ENCODE data around the gene CTSZ.
"Not testable (repeated sequence)": the region's sequence is repeated elsewhere in the genome, so short reads cannot be mapped to it uniquely, and the experiment has no call there.

Gene CTSZ

DNA sequence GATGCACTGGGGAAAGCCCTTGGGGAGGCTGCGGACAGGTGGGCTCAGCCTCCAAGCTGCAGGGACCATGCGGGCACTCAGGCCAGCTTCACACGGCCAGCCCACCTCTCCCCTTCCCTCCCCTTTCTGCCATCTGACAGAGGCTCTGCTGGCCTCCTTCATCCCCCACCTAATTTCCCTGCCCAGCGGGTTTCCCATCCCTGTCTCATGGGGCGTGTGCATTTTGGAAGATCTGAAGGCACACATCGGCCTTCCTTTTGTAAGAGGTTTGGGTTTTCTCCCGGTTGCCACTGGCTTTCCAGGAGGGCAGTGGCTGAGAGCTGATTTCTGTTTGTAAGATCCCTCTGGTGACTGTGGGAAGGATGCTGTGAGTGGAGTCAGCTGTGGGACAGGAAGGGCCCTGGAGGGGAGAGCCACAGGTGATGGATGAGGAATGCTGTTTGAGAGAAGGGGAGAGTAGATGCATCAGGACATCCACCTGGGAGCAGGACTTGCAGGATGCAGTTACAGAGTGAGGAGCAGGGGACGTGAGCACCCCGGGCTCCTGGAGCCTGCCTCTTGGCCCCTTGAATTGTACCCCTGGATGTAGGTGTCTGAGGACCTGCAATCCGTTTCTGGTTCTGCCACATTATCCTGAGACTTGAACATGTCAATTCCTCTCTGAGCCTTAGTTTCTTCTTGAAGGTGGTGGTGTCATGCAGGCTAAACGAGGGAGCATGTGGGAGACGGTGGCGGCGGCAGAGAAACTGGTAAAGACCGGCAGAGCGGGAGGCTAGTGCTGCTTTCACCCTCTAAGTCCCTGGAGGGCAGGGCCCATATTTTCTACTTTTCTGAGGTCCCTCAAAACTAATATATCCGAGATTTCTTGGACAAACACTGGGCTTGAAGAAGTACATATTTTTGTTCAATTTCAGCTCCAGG is 6.2 kb upstream of the CTSZ start:
- DNase-seq (ENCODE audit: low read depth): no peak

DNA sequence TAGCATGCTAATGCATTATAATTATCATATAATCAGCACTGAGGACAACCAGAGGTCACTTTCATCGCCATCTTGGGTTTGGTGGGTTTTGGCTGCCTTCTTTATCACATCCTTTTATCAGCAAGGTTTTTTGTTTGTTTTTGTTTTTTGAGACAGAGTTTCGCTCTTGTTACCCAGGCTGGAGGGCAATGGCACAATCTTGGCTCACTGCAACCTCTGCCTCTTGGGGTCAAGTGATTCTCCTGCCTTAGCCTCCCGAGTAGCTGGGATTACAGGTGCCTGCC is 4.8 kb upstream of the CTSZ start:
- DNase-seq (ENCODE audit: low read depth): not testable (repeated sequence)

DNA sequence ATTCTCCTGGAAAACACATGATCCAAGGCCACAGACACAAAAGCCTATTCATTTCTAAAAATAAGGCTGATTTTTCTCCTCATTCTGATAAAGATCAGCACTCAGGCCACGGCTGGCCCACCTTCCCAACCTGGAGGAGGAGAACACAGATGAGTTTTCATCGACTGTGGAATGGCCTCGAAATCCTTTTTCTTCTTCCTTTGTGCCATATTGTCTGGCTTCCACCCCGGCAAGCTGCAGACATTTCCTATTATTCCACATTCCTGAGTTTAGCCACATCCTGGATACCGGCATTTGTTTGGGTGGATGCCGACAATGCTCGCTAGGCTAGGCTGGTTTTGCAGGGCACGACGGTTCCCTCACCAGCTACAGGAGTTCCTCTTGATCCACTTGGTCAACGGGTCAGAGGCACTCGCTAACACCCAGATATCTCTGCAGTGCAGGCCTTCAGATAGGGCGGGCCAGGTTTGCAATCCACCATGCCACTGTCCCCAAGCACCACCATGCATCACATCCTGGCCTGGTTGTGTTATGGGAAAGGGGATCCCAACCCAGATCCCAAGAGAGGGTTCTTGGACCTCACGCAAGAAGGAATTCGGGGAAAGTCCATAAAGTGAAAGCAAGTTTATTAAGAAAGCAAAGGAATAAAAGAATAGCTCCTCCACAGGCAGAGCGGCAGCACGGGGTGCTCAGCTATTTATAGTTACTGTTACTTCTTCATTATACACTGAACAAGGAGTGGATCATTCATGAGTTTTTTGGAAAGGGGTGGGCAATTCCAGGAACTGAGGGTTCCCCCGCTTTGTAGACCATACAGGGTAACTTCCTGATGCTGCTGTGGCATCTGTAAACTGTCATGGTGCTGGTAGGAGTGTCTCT is 4.2 kb upstream of the CTSZ start:
- no peak for DNase-seq (ENCODE audit: low read depth)

DNA sequence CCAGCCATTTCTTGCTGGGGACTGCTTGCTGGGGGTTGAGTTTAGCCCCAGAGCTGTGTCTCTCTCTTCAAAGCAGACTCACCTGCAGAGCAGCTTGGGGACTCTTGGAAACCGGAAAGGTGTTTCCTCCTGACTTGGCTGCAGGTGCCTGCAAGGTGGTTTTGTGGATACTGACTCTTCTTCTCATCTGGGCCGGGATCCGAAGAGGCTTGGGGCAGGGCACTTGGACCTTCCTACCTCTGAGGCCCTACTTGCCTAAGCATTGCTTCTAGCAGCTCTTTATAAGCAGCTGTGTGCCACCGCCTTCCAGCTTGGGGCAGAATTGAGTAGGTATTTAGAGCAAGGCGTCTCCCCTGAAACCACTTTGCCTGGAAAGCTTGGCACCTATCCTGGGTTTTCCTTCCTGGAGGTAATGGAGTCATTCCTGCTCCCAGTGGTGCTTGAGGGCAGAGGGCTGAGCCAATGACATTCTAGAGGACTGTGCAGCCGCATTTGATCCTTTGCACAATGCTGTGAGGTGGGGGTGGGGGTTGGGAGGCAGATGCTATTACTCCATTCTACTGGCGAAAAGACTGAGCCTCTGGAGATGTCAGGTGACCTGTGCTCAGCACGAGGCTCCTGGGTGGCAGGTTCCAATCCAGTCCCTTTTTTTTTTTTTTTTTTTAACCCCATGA is 3.4 kb upstream of the CTSZ start:
- no peak for DNase-seq (ENCODE audit: low read depth)

DNA sequence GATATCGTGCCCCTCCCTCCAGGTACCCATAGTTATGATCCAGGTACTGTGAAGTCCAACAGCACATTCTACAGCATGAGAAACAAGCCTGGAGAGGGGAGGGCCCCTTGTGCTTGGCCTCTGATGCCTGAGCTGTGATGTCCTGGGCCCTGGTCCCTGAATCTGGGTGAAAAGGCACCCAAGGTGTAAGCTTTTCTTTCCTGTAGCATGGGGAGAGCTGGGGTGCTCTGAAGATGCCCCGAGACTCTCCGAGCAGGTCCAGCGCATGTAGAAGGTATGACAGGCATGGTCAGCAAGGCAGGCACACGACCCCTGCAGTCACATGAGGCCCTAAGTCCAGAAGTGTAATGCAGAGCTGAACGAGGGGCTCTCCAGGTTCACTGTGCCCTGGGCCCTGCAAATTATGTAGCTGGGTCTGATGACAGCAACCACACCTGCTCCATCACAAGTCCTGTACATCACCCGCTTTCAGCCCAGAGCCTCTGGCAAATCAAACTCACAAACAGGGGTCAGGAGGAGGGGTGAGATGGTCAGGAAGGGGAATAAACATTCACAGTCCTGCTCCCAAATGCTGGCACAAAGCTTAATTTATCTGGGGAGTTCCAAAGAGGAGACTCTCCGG is 1.8 kb upstream of the CTSZ start:
- no peak for DNase-seq (ENCODE audit: low read depth)

DNA sequence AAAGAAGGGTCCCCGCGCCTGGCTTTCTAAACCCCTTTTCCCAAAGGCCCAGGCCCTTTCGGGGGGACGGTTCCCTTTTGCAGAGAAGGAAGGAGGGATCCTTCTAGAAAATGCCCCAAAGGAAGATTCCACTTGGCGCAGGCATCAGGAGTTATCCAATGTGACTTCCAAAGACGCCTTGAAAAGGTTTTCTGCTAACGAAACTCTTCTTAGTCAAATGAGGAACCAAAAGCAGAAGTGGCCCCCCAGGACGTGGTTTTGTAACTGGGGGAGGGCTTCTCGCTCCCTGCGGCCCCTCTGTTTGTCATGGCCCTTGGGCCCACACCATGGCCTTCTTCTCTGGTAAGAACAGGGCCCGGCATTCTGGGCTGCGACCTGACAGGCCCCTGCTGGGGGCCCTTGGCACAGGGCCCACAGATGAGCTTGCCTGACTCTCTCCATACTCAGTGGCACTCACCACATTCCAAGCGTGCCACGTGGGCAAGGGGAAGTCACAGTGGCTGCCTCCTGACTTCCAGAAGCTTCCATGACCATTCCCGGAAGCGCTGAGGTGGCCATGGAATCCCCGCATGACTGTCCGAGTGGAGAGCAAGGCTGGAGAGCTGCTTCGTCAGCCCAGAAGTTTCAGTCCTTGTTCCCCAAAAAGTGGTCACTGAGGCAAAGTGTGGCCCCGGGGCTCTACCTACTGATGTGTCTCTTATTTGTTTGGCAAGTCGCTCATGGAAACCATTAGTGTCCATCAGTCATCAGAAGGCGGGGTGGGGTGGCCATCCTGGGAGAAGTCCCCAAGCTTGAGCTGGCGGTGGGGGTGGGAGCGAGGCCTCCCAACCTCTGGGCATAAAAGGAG is 834 bp upstream of the CTSZ start:
- DNase-seq (ENCODE audit: low read depth): no peak

DNA sequence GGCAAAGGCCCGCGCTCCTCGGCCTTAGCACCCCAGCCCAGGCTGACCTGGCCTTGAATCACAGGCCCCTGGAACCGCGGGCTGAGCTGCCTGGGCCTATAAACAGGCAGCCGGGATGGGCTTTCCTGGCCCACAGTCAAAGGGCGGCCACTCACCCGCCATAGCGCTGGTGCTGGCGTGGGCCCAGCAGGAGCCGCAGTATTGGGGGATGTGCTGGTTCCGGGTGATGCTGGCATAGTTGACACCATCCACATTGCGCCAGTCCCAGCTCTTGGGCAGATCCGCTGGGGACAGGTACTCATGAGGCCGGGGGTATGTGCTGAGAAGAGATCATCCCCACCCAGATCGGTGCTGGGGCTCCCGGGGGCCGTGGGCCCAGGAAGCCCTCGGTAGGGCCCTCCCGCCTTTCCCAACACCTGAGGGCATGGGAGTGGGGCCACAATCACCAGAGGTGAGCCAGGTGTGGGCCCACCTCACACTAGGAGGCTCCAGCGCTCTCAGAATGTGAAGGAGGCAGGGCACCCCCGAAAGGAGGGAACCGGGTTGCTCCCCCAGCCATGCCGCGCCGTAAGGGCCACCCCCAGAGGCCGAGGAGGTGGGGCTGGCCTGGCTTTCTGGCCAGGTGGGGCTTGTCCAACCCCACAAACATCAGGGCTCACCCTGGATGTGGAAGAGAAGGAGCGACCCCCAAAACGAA is 739 bp downstream of the CTSZ start:
- no peak for DNase-seq (ENCODE audit: low read depth)

DNA sequence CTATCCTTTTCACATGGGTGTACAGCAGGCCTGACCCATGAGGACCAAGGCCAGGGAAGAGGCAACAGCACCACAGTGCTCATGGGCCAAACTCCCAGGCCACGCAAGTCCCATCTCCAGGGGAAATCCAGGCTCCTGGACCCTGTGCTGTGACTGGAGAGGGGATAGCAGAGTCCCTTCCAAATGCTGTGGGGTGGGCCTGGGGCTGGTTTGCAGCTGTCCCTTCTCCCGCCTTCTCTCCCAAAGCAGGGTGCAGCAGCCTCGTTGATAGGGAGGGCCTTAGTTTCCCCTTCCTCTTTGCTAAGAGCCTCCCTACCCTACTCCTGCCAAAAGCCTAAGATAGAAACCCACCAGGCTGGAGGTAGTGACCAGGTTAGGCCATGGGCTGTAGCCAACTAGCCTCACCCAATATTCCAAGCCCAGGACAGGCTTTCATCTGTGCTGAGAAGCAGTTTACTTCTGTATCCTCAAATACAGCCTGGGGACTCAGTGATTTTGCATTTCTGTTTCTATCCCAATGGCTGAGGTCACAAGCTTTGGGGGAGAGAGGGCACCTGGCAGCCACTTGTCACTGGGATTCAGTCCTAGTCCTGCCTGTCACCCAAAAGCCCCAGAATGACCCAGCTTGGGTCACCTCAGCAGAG is 1.4 kb downstream of the CTSZ start:
- no peak for DNase-seq (ENCODE audit: low read depth)

DNA sequence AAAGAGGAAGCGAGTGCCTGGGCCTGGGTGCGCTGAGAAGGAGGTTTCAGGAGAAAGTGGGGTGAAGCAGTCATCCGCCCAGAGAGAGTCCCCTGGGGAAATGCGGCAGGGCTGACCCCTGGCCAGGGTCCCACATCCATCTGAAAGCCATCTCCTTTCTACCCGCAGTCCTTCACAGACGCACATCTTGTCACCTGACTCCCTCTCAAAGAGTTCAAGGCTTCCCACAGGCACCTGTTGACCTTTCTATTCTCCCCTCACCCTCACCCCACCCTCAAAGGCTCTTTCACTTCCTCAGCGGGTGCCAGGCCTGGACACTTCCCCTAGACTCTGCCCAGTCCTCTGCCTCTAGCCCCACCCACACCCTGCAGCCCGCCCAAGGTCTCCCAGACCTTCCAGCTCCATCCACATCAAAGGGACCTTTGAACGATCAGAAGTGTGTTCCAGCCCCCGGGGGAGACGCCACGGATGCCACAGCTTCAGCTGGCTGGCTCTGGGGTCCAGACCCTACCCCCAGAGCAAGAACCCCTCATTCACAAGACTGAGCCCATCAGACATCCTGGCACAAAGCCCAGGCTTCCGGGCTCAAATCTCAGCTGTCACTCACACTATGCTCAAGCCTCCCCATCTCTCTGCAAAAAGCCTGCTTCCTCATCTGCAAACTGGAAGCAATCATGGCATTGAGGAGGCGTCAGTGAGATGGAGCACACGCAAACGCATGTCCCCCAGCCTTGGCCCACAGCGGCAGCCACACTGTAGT is 2.1 kb downstream of the CTSZ start:
- no peak for DNase-seq (ENCODE audit: low read depth)

DNA sequence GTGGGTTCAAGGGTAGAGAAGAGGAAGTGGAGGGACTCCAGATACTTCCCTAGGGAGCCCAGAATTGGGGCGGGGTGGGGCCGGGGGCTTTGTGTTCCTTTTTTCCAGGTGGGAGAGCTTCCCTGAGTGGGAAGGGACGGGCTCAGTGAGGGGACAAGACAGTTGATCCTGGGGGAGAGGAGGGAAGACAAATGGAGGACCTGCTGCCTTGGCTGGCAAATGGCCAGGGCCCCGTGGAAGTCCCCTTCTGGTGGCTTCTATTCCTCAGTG is 2.6 kb downstream of the CTSZ start:
- DNase-seq (ENCODE audit: low read depth): peak; percentile 17

DNA sequence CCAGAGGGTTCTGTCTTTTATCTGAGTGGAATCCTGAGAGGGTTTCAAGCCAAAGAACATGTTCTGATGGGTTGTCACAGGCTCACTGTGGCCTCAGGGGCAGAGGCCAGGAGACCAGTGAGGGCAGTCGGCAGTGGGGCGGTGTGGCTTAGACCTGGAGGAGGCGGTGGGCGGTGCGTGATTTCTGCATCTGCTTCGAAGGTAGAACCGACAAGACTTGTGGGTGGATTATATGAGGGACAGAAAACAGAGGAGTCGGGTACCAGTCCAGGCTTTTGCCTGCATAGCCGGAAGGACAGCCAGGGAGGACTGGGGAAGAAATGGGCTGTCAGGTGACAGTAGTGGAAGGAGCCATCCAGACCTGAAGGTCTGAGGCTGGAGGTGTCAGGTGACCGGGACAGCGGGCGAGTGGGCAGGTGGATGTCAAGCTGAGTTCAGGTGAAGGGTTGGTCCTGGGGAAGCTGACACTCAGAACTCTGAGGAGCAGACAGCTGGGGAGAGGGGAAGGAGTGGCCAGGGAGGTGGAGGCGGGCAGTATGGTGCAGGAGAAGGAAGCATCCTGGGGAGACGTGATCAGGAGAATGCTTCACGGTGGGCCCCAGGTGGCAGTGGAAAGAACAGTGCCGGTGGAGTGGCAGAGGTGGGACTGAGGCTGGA is 3.1 kb downstream of the CTSZ start:
- no peak for DNase-seq (ENCODE audit: low read depth)

DNA sequence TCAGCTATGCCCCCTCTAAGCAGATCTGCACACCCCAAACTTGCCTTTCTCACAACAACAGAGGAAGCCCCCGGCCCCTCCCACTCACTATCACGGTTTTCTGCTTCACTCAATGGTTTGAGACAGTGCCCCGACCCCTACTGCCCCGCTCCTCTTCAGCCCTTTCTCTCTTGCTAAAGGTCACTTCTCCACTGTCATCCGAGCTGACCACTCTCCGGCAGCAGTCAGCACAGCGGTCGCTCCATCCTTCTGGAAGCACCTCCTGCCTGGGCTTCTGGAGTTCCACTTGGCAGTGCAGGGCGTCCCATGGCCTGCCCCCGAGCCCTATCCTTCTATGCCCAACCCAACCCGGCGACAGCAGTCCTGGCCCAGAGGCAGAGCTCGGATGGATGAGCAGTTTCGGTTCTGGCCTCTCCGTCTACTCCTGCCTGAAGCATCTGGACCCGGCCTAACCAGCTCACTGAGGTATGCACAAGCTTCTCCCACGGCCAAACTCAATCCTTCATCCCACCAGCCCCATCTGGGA is 4.1 kb downstream of the CTSZ start:
- no peak for DNase-seq (ENCODE audit: low read depth)

DNA sequence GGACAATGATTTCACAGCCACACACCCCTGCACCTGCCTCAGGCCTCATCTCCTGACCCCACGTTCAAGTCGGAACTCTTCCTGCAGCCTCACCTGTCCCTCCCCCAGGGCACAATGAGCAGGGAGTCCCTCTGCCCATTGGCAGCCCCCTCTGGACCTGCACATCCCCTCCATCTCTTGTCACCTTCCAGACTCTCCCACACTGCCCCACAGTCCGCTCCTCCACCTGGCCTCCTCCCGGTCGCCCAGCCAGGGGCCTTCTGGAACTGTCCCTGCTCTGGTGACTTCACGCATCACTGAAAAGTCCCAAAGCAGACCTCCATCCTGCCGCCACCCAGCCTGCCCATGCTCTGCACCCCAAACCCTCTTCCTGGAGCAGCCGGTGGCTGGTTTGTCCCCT is 4.7 kb downstream of the CTSZ start:
- DNase-seq (ENCODE audit: low read depth): no peak

DNA sequence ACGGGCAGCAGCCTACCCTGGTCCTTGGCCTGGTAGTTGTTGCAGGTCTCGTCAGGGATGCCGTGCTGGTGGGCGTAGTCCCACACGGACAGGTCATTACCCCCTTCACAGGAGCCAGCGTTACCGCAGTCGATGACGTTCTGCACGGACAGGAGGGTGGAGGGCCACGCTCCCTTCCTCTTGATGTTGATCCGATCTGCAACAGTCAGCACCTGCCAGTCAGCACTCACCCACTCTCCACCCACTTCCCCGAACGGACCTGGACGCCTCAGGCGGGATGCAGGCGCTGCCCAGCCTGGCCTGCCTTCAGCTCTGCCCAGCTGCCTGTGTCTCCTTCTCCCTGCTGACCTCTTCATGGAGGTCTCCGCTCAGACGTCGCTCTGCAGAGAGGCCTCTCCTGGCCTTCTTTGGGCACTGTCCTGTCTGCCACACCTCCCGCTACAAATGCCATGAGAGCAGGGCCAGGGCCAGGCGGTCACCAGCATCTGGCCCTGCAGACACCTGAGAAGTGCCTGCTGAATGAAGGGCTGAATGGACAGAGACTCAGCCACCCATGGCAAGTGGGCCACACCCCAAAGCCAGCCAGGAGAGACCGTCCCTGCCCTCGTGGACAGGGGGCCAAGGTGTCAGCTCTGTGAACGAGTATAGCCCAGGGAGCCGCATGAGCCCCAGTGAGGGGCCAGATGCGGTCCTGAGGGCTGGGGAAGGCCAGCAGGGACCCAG is 5.4 kb downstream of the CTSZ start:
- no peak for DNase-seq (ENCODE audit: low read depth)

DNA sequence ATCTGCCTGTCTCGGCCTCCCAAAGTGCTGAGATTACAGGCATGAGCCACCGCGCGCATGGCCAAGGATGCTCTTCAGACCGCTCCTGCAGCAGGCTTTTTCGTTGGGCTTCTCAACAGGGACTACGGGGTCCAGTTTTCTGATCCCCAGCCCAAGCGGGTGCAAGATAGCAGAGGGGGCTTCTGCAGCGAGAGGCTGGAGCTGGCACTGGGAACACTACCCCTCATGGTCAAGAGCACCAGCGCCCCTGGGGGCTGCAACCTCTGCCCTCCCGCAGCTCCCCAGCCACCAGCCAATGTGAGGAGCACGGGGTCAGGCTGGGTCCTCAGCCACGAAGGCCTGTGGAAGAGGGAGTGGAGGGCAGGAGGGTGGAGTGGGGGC is 6.0 kb downstream of the CTSZ start:
- DNase-seq (ENCODE audit: low read depth): no peak

DNA sequence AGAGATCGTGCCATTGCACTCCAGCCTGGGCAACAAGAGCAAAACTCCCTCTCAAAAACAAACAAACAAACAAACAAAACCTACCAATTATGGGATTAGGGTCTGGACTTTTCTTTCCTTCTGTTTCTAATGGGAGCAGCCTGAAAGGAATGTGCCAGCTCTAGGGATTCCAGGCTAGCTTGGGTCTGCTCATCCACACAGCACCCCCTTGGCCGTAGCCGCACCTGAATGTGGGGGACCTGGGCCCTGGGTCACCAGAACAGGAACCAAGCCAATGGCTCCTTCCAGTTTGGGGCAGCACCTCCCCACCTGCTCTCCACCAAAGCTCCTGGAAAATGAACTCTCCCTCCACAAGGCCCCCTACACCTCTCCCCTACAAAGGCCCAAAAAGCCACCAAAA is 6.7 kb downstream of the CTSZ start:
- no peak for DNase-seq (ENCODE audit: low read depth)

DNA sequence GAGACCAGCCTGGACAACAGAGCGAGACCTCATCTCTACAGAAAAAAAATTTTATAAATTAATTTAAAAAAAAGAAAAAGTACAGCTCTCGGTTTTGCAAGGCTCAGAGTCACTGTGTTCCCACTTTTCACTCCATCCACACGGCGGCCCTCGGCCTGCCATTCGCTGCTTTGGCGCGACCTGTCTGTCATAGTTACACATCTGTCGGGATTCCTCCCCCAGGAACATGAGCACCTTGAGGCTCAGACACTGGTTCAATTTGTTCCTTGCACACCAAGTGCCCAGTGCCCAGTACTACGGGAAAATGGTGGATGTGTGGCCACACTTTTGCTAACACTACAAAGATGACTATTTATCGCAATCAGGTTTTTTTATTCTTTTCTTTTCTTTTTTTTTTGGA is 8.4 kb downstream of the CTSZ start:
- no peak for DNase-seq (ENCODE audit: low read depth)

DNA sequence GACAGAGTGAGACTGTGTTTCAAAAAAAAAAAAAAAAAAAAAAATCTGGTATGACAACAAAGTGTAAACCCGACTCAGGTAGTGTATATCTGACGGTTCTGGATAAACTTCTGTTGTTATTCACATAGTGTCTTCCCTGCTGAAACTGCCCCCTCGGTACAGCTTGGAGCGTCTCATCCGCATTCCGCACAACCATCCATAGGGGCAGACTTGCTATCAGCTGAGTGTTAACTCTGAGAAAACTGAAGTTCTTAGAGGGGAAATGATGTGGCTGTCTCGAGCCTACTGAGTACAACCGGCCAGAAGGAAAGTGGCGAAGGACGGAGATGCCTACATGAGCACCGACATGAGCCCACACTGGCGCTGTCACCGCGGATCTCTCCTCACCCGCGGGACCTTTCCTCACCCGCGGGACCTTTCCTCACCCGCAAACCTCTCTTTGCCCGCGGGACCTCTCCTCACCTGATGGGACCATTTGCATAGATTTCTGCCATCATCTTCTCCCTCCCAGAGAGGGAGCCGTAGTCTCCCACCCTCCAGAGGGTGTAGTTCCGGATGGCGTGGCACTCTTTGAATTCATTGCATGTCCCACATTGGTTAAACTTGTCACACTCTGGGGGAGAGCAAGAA is 9.8 kb downstream of the CTSZ start:
- no peak for DNase-seq (ENCODE audit: low read depth)

Data from stimulated activated CD8-positive, alpha-beta memory T cell treated with anti-CD3 and anti-CD28 coated beads, Interleukin-15, amount 100 ng/mL, for 1 hour (primary cell).